ENCODE results near the gene PAQR8.
"Not testable (repeated sequence)": the region's sequence is repeated elsewhere in the genome, so short reads cannot be mapped to it uniquely, and the experiment has no call there.

The PAQR8 gene

DNA sequence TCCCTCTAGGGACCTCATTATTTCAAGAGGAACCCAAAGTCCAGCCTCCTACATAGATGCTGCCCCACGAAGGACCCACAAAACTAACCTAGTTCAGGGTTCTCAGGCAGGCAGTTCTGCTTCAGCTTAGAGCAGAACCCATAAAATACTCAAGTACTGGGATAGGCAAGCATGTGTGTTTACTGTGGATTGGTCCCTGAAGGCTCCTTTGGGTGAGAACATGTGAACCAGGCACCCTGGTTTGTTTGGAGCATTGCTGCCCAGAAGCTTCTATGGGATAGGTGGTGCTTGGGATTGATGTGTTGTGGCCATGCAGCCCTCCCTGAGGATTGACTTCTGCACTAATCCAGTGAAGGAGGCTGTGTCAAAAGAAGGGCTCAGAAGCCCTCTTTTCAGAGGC, 43.3 kb downstream of the PAQR8 start:
- DNase-seq (ENCODE audit: low read depth in 2 of 2, low spot score in 1 of 2): no peak

GRCh38 chr6:52407467-52407866, 45.5 kb downstream of the PAQR8 start:
- no peak for DNase-seq (ENCODE audit: low read depth in 2 of 2, low spot score in 1 of 2)

DNA sequence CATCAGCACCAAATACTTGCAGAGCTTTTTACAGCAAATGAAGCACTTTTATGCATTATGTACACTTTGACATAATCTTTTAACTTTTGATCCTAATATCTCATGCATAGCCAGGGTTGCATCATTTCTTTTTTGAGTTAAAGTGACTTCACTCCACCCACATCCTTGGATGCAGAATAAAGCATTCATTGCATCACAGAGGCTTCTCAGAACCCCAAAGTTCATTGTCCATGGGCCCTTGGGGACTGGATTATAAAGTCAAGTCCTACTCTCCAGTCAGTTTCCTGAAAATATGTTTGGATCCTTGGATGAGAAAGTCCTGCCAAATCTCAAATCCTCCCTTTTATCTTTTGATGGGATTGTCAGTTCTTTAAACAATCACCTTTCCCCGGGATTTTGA, 47.5 kb downstream of the PAQR8 start:
- no peak for DNase-seq (ENCODE audit: low read depth in 2 of 2, low spot score in 1 of 2)

- no peak for DNase-seq (ENCODE audit: low read depth in 2 of 2, low spot score in 1 of 2)
Observed at GRCh38 chr6:52410979-52411378, 49.0 kb downstream of the PAQR8 start.

DNA sequence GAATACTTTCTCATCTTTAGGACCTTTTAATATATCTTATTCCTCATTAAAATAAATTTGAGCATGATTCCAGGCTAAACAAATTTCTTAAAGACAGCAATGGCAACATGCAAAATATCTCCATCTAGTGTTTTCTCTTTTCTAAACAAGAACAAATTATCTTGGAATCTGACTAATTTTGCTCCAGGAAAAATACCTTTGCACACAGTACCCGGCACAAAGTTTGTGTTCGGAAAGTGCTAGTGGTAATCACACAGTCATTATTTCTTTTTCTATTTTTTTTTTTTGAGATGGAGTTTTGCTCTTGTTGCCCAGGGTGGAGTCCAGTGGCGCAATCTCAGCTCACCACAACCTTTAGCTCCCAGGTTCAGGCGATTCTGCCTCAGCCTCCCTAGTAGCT, 50.0 kb downstream of the PAQR8 start:
- no peak for DNase-seq (ENCODE audit: low read depth in 2 of 2, low spot score in 1 of 2)

- DNase-seq (ENCODE audit: low read depth in 2 of 2, low spot score in 1 of 2): no peak
Observed at GRCh38 chr6:52415333-52415732, 53.4 kb downstream of the PAQR8 start.

- no peak for DNase-seq (ENCODE audit: low read depth in 2 of 2, low spot score in 1 of 2)
Observed at GRCh38 chr6:52415917-52416628, 54.1 kb downstream of the PAQR8 start.

GRCh38 chr6:52416629-52417151, 54.7 kb downstream of the PAQR8 start:
- no peak for DNase-seq (ENCODE audit: low read depth in 2 of 2, low spot score in 1 of 2)

- no peak for DNase-seq (ENCODE audit: low read depth in 2 of 2, low spot score in 1 of 2)
Observed at GRCh38 chr6:52417675-52418111, 55.7 kb downstream of the PAQR8 start.

DNA sequence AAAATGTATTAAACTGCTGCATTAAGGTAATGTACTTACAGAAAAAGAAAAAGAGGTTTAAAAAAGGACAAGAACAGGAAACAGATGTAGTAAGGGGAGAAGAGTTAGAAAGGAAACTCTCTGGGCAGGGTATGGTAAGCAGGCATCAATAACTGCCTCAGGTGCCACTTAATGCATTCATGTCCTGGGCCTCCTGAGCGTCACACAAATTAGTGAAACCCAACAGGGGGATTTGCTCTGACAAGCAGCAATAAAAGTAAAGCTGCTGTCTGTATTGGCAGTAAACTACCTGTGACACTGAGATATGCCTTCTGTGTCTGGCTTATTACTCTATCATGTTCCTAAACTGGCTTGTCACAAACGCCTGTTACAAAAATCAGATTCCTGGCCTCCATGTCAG, 56.7 kb downstream of the PAQR8 start:
- DNase-seq (ENCODE audit: low read depth in 2 of 2, low spot score in 1 of 2): no peak

DNA sequence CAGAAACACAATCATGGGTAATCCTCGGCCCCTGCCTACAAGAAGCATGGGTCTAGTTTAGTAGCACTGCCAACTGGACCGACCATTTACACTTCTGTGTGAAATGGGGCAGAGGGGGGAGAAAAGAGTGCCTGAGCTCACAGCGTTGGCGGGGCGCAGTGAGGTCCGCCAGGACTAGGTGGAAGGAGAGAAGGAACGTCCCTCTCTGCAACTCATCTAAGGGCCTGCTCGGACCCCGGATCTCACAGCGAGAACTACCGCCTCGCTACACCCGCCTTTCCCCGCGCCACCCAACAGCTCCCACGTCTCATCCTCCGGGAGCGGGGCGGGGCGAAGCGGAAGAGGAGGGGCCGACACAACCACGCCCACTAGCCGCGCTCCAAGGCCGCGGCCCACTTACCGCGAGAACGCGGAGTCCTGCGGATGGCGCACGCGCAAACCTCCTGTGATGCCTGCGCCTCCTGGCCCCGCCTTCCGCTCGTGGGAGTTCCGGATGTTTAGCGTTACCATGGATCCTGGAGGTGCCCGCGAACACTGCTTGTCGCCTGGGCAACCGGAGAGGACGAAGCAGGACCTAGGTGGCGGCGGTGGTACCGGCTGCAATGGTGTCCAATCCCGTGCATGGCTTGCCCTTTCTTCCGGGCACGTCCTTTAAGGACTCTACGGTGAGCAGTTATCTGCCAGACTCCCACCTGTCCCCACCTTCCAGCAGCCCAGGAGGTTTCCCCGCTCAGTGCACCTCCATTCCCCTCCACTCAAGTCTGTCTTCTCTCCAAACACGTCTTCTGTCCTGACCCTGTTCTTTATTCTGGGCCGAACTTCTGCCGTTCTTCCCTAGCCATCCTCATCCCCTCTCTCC, 58.1 kb downstream of the PAQR8 start, which contains the start of gene EFHC1:
Gene EFHC1, plus strand, starts transcription at position 534 of the 859 bp plus-strand sequence. Its CDS starts 69 bp downstream, at position 603.
- peak; percentile 92 to 96 for DNase-seq (ENCODE audit: low read depth in 2 of 2, low spot score in 1 of 2)

GRCh38 chr6:52420668-52421358, 58.9 kb downstream of the PAQR8 start:
- DNase-seq (ENCODE audit: low read depth in 2 of 2, low spot score in 1 of 2): no peak

GRCh38 chr6:52422156-52422555, 60.2 kb downstream of the PAQR8 start:
- DNase-seq (ENCODE audit: low read depth in 2 of 2, low spot score in 1 of 2): no peak

DNA sequence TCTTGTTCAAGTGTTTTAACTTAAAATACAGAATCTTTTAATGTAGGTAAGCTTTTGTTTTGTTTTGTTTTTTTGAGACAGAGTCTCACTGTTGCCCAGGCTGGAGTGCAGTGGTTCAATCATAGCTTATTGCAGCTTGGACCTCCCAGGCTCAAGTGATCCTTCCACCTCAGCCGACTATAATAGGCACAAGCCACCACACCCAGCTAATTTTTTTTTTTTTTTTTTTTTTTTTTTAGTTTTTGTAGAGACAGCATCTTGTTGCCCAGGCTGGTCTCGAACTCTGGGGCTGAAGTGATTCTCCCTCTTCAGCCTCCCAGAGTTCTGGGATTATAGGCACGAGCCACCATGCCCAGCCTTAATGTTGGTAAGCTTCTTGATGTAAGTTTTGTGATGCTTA, 61.5 kb downstream of the PAQR8 start:
- no peak for DNase-seq (ENCODE audit: low read depth in 2 of 2, low spot score in 1 of 2)

GRCh38 chr6:52423971-52424381, 62.0 kb downstream of the PAQR8 start:
- no peak for DNase-seq (ENCODE audit: low read depth in 2 of 2, low spot score in 1 of 2)

GRCh38 chr6:52424513-52424912, 62.6 kb downstream of the PAQR8 start:
- DNase-seq (ENCODE audit: low read depth in 2 of 2, low spot score in 1 of 2): no peak

GRCh38 chr6:52426667-52427066, 64.7 kb downstream of the PAQR8 start:
- no peak for DNase-seq (ENCODE audit: low read depth in 2 of 2, low spot score in 1 of 2)

GRCh38 chr6:52433294-52433693, 71.3 kb downstream of the PAQR8 start:
- not testable (repeated sequence) for DNase-seq (ENCODE audit: low read depth in 2 of 2, low spot score in 1 of 2)

- DNase-seq (ENCODE audit: low read depth in 2 of 2, low spot score in 1 of 2): no peak
Observed at GRCh38 chr6:52435345-52435744, 73.4 kb downstream of the PAQR8 start.

GRCh38 chr6:52438926-52439325, 77.0 kb downstream of the PAQR8 start:
- DNase-seq (ENCODE audit: low read depth in 2 of 2, low spot score in 1 of 2): no peak

- DNase-seq (ENCODE audit: low read depth in 2 of 2, low spot score in 1 of 2): no peak
Observed at GRCh38 chr6:52454556-52454955, 92.6 kb downstream of the PAQR8 start.

Measured in stimulated activated CD8-positive, alpha-beta memory T cell treated with anti-CD3 and anti-CD28 coated beads, Interleukin-4, amount 100 ng/mL, for 1 hour (primary cell).